Measurements from ENCODE around the gene CTAGE4. TPM values are rescaled to one million over a fixed set of nuclear protein-coding genes. Genes with fewer than 3 reads are reported as not detected.

CTAGE4 gene, protein sequence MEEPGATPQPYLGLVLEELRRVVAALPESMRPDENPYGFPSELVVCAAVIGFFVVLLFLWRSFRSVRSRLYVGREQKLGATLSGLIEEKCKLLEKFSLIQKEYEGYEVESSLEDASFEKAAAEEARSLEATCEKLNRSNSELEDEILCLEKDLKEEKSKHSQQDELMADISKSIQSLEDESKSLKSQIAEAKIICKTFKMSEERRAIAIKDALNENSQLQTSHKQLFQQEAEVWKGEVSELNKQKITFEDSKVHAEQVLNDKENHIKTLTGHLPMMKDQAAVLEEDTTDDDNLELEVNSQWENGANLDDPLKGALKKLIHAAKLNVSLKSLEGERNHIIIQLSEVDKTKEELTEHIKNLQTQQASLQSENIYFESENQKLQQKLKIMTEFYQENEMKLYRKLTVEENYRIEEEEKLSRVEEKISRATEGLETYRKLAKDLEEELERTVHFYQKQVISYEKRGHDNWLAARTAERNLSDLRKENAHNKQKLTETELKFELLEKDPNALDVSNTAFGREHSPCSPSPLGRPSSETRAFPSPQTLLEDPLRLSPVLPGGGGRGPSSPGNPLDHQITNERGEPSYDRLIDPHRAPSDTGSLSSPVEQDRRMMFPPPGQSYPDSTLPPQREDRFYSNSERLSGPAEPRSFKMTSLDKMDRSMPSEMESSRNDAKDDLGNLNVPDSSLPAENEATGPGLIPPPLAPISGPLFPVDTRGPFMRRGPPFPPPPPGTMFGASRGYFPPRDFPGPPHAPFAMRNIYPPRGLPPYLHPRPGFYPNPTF
- 0.22 and 1.1 TPM in 2 replicates for total RNA-seq

DNA sequence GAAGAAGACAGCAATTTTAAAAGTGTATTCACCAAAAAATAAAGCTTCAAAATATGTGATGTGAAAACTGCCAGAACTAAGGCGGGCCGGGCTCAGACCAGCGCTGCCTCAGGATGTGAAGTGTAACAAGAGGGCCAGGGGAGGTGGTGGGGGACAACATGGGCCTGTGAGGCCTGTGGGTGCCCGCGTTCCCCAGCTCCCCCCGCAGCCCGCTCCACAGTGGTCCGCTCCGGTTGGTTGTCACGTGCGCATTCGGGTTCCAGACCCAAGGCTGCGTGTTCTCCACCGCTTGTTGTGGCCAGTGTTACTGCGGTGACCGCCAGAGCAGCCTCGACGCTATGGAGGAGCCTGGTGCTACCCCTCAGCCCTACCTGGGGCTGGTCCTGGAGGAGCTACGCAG, at the start of gene CTAGE4:
Gene CTAGE4 (plus strand): TSS at position 301 of the 400 bp plus-strand sequence. CDS start 38 bp downstream, at position 339.

DNA sequence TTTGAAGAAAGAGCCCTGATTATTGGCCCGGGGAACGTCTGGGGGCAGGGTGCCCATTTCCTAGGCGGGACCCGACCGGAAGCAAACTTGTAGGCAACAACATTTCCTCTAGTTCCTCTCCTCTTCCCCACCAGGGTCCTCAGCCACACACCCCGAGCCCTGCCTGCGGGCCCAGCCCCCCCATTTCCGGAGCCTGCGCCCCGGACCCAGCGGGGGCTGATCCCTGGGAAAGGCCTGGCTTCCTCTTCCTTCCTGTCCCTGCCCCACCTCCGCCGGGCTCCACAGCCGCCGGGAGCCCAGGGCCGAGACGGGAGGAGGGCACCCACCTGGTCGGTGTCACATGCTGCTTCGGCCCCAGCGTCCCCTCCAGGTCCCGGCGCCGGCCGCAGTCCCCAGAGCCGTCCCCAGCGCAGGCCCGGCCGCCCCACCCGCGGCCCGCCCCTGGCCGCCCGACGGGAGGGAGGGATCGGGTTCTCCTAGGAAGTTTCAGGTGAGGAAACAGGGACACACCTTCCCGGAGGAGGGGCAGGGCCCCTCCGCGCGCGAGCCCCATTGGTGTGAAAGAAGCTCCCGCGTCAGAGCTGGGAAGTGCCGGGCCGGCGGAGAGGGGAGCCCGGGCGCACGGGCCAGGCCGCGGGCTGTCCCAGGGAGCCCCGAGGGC, 12.1 kb downstream of the CTAGE4 start, which contains the start of gene ARHGEF35:
Gene ARHGEF35 (minus strand): TSS at position 622 of the 661 bp plus-strand sequence. CDS start 7,450 bp downstream, outside the sequence.

Other genes starting within 250 kb of the CTAGE4 start
- not detected in 2 replicates for gene OR2F2, start 248.2 kb upstream of the CTAGE4 start, total RNA-seq
- gene OR2F1, start 228.6 kb upstream of the CTAGE4 start, total RNA-seq: not detected in 2 replicates
- not detected in 2 replicates for gene OR6B1, start 183.1 kb upstream of the CTAGE4 start, total RNA-seq
- not detected in 2 replicates for gene OR2A5, start 134.5 kb upstream of the CTAGE4 start, total RNA-seq
- gene OR2A25, start 113.7 kb upstream of the CTAGE4 start, total RNA-seq: not detected in 2 replicates
- gene OR2A12, start 97.2 kb upstream of the CTAGE4 start, total RNA-seq: not detected in 2 replicates
- not detected in 2 replicates for gene OR2A2, start 73.9 kb upstream of the CTAGE4 start, total RNA-seq
- not detected in 2 replicates for gene OR2A14, start 60.3 kb upstream of the CTAGE4 start, total RNA-seq
- 0.53 and 1.1 TPM in 2 replicates for gene ARHGEF35, start 12.4 kb downstream of the CTAGE4 start, total RNA-seq
- gene OR2A42, start 56.1 kb downstream of the CTAGE4 start, total RNA-seq: 0.07 TPM in 1 of 2 replicates, not detected in the other
- gene OR2A7, start 81.3 kb downstream of the CTAGE4 start, total RNA-seq: 0.27 and 0.65 TPM in 2 replicates
- 0.65 TPM in 1 of 2 replicates, not detected in the other for gene CTAGE8, start 85.8 kb downstream of the CTAGE4 start, total RNA-seq
- gene OR2A1, start 129.0 kb downstream of the CTAGE4 start, total RNA-seq: 0.22 TPM in 1 of 2 replicates, not detected in the other
- gene ARHGEF5, start 171.9 kb downstream of the CTAGE4 start, total RNA-seq: 1.1 and 1.3 TPM in 2 replicates
- gene NOBOX, start 220.2 kb downstream of the CTAGE4 start, total RNA-seq: not detected in 2 replicates